Activated gamma-delta T cell (primary cell): ENCODE results near the gene IMP4.

ENCODE experiments used
- DNase-seq: peaks from one replicate; lab custom pipeline; 2025; lab: John Stamatoyannopoulos, UW

IMP4 gene

GRCh38 chr2:130378206-130378897, 35.7 kb downstream of the IMP4 start:
- DNase-seq: no peak

GRCh38 chr2:130378898-130379214, 36.2 kb downstream of the IMP4 start:
- DNase-seq: no peak

- no peak for DNase-seq
Observed at GRCh38 chr2:130380096-130380934, 37.6 kb downstream of the IMP4 start.

GRCh38 chr2:130381145-130381544, 38.4 kb downstream of the IMP4 start:
- no peak for DNase-seq

GRCh38 chr2:130381619-130382018, 38.9 kb downstream of the IMP4 start:
- DNase-seq: no peak

GRCh38 chr2:130382313-130382917, 39.7 kb downstream of the IMP4 start:
- no peak for DNase-seq

GRCh38 chr2:130385709-130386108, 43.0 kb downstream of the IMP4 start:
- no peak for DNase-seq

GRCh38 chr2:130387071-130387400, 44.3 kb downstream of the IMP4 start:
- no peak for DNase-seq

- DNase-seq: no peak
Observed at GRCh38 chr2:130387804-130388203, 45.1 kb downstream of the IMP4 start.

- no peak for DNase-seq
Observed at GRCh38 chr2:130388221-130388907, 45.7 kb downstream of the IMP4 start.

- no peak for DNase-seq
Observed at GRCh38 chr2:130389358-130389757, 46.7 kb downstream of the IMP4 start.

GRCh38 chr2:130389783-130390182, 47.1 kb downstream of the IMP4 start:
- DNase-seq: no peak

GRCh38 chr2:130390460-130391057, 47.9 kb downstream of the IMP4 start:
- no peak for DNase-seq

- DNase-seq: peak; percentile 36
Observed at GRCh38 chr2:130391058-130391871, 48.6 kb downstream of the IMP4 start.

- no peak for DNase-seq
Observed at GRCh38 chr2:130391872-130392670, 49.4 kb downstream of the IMP4 start.

GRCh38 chr2:130393318-130393910, 50.7 kb downstream of the IMP4 start:
- DNase-seq: no peak
